HPDE6-E6E7 (cell line): ENCODE measurements around the gene SMC1B.
"Not testable (repeated sequence)": the region's sequence is repeated elsewhere in the genome, so short reads cannot be mapped to it uniquely, and the experiment has no call there.

ENCODE experiments used
- DNase-seq: peaks from one replicate; pipeline ENCODE4 v3.0.0; 2011; ENCODE audit warnings: missing footprints; ENCODE audit errors: extremely low spot score

SMC1B gene

DNA sequence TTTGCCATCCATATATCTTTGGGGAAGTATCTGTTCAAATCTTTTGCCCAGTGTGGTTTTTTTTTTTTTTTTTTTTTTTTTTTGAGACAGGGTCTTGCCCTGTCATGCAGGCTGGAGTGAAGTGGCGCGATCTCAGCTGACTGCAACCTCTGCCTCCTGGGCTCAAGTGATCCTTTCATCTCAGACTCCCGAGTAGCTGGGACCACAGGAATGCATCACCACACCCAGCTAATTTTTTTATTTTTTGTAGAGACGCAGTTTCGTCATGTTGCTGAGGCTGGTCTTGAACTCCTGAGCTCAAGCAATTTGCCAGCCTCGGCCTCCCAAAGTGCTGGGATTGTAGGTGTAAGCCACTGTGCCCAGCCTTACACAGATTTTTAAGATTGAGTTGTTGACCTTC is 108.4 kb downstream of the SMC1B start:
- no peak for DNase-seq

GRCh38 chr22:45303181-45303580 is 110.2 kb downstream of the SMC1B start:
- DNase-seq, result no peak

- DNase-seq, result no peak
Observed at GRCh38 chr22:45302751-45303150, 110.6 kb downstream of the SMC1B start.

- DNase-seq, result no peak
Observed at GRCh38 chr22:45298934-45299505, 114.4 kb downstream of the SMC1B start.

DNA sequence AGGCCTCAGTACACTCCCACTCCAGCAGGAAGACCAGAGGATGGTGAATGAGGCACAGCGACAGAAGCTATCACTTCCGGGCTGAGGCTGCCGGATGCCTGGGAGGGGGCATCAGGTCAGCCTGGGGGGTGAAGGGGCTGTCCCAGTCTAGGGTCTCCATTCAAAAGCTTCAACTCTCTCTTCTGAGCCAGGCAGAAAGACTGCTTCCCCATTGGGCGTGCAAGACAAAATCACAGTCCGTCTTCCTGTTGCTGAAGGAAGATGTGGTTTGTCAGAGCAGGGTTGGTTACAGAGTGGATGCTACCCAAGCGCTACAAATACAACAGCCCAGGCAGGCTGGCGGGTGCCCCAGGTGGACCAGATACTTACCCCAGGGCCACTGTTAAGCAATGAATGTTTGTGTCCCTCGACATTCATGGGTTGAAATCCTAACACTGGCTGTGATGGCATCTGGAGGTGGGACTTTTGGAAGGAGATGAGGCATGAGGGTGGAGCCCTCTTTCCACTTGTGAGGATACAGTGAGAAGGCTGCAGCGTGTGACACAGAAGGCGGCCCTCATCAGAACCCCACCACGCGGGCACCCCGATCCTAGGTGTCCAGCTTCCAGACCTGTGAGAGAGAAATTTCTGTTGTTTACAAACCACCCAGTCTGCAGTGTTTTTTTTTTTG is 116.6 kb downstream of the SMC1B start:
- DNase-seq, result no peak

DNA sequence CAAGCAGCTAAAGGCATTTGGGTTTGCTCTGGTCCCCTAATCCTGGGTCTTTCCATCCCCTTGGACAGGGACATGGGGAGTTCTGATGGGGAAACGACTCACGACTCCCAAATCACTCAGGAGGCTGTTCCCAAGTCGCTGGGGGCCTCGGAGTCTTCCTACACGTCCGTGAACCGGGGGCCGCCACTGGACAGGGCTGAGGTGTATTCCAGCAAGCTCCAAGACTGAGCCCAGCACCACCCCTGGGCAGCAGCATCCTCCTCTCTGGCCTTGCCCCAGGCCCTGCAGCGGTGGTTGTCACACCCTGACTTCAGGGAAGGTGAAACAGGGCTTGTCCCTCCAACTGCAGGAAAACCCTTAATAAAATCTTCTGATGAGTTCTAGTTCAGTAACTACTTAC is 117.9 kb downstream of the SMC1B start:
- DNase-seq, result no peak

DNA sequence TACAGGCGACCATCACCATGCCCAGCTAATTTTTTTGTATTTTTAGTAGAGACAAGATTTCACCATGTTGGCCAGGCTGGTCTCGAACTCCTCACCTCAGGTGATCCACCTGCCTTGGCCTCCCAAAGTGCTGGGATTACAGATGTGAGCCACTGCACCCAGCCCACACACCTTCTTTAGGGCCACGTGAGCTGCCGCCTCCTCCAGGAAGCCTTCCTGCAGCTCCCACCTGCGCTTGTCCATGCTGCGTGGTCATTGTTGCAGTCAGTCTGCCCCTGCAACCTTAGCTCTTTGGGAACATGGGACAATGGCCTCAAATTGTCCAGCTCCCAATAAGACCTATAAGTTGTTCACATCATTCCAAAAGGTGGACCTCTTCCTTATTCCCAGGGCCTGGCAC is 118.4 kb downstream of the SMC1B start:
- DNase-seq, result not testable (repeated sequence)
